B cell (primary cell): ENCODE results near the gene MPI. TPM values are rescaled to one million over a fixed set of nuclear protein-coding genes. Genes with fewer than 3 reads are reported as not detected.

Experiments
- ATAC-seq: fragments of 200-7000 bp; cut with Tn5 transposase; one replicate; pipeline ENCODE4 v1.10.0; 2021; ENCODE audit warnings: low read depth, mild to moderate bottlenecking, moderate number of reproducible peaks, moderate library complexity
- CTCF ChIA-PET: fragments of 350-600 bp; sonication (Branson Sonifier 250); formaldehyde crosslinking; loops from one replicate; lab custom pipeline; 2021; ENCODE audit warnings: antibody characterized with exemption, inconsistent platforms; lab: Charles Lee
- POLR2A ChIA-PET: fragments of 350-600 bp; sonication (Branson Sonifier 250); formaldehyde crosslinking; loops from one replicate; lab custom pipeline; 2021; ENCODE audit warnings: antibody characterized with exemption; lab: Charles Lee
- DNase-seq: peaks from one replicate; pipeline ENCODE4 v3.0.0; 2013
- H2AFZ ChIP-seq: 2 replicates; pipeline ENCODE4 v1.6.1; 2012; ENCODE audit warnings: mild to moderate bottlenecking, low read depth, low read length; ENCODE audit not compliant: insufficient read depth, poor library complexity, severe bottlenecking
- H3K27ac ChIP-seq, 2 donors: 1 replicate in 1 of 2; 2 replicates in 1 of 2; pipeline ENCODE4 v1.5.1; 2012 to 2013; ENCODE audit warnings: low read length in 2 of 2, mild to moderate bottlenecking in 2 of 2, moderate library complexity in 1 of 2
- H3K27me3 ChIP-seq, 4 experiments: fragments of 200-600 bp in 1 of 4; sonication (generic) in 1 of 4; replicated peaks in 1 of 4; 1 replicate in 2 of 4; 2 replicates in 2 of 4; pipeline versions ENCODE4 v1.6.1 to v1.7.0; 2013 to 2016; ENCODE audit warnings: low read length in 3 of 4, mild to moderate bottlenecking in 2 of 4, mixed read lengths in 1 of 4, moderate library complexity in 1 of 4; ENCODE audit not compliant: insufficient read depth in 4 of 4, control insufficient read depth in 3 of 4; ENCODE audit errors: control extremely low read depth in 1 of 4
- H3K36me3 ChIP-seq, 2 experiments: replicated peaks in 1 of 2; 1 replicate in 1 of 2; 2 replicates in 1 of 2; pipeline versions ENCODE4 v1.6.1 to v1.7.1; 2013; ENCODE audit warnings: low read length in 1 of 2; ENCODE audit not compliant: insufficient read depth in 2 of 2, control insufficient read depth in 1 of 2; ENCODE audit errors: control extremely low read depth in 1 of 2, extremely low read depth in 1 of 2
- H3K4me1 ChIP-seq, 2 donors: fragments of 200-600 bp in 1 of 2; sonication (generic) in 1 of 2; 1 replicate in 1 of 2; 2 replicates in 1 of 2; pipeline versions ENCODE4 v1.5.1 to v1.6.1; 2013 to 2017; ENCODE audit warnings: low read length in 2 of 2; ENCODE audit not compliant: control insufficient read depth in 2 of 2, insufficient read depth in 2 of 2
- H3K4me2 ChIP-seq: replicated peaks from 2 replicates; pipeline ENCODE3; 2012; ENCODE audit warnings: mild to moderate bottlenecking, low read depth, low read length; ENCODE audit not compliant: poor library complexity, severe bottlenecking
- H3K4me3 ChIP-seq, 5 experiments: fragments of 200-600 bp in 1 of 5; sonication (generic) in 1 of 5; 1 replicate in 3 of 5; 2 replicates in 2 of 5; pipeline versions ENCODE4 v1.5.1 to v1.7.0; 2011 to 2016; ENCODE audit warnings: low read length in 4 of 5, mild to moderate bottlenecking in 4 of 5, low read depth in 2 of 5, control low read depth in 1 of 5, moderate library complexity in 1 of 5; ENCODE audit not compliant: insufficient read depth in 1 of 5; ENCODE audit errors: control extremely low read depth in 1 of 5, extremely low read depth in 1 of 5
- H3K79me2 ChIP-seq: fragments of 200-600 bp; sonication (generic); one replicate; pipeline ENCODE4 v1.6.0; 2016; ENCODE audit warnings: low read length; ENCODE audit not compliant: control insufficient read depth, insufficient read depth
- H3K9ac ChIP-seq: fragments of 200-600 bp; sonication (generic); 2 replicates; pipeline ENCODE4 v1.6.1; 2017; ENCODE audit warnings: mild to moderate bottlenecking, low read length, moderate library complexity
- H3K9me3 ChIP-seq, 3 donors: one replicate each; pipeline versions ENCODE4 v1.6.1 to v1.7.1; 2013; ENCODE audit warnings: low read length in 2 of 3; ENCODE audit not compliant: control insufficient read depth in 2 of 3, insufficient read depth in 1 of 3; ENCODE audit errors: control extremely low read depth in 1 of 3
- H4K20me1 ChIP-seq: 2 replicates; pipeline ENCODE4 v1.6.0; 2012; ENCODE audit warnings: mild to moderate bottlenecking, low read length; ENCODE audit not compliant: insufficient read depth, control insufficient read depth, poor library complexity, severe bottlenecking
- H3K27ac Mint-ChIP-seq: one replicate; pipeline ENCODE4 v1.8.0; 2021; ENCODE audit warnings: mixed read lengths
- H3K27me3 Mint-ChIP-seq: one replicate; pipeline ENCODE4 v1.8.0; 2021; ENCODE audit warnings: mixed read lengths
- H3K4me1 Mint-ChIP-seq: one replicate; pipeline ENCODE4 v1.8.0; 2021; ENCODE audit warnings: mixed read lengths
- H3K4me3 Mint-ChIP-seq: one replicate; pipeline ENCODE4 v1.8.0; 2021; ENCODE audit warnings: mixed read lengths
- H3K9me3 Mint-ChIP-seq: one replicate; pipeline ENCODE4 v1.8.0; 2022; ENCODE audit warnings: mixed read lengths; ENCODE audit not compliant: insufficient read depth
- EZH2 ChIP-seq: IDR thresholded peaks from 2 replicates; pipeline ENCODE4 v1.6.1; 2012; ENCODE audit warnings: borderline replicate concordance, low read depth, mild to moderate bottlenecking, moderate library complexity, low read length; ENCODE audit not compliant: insufficient read depth, poor library complexity, severe bottlenecking
- WGBS: methylation state at CpG from one replicate; pipeline ENCODE4 v1.1.5; 2013; ENCODE audit warnings: missing lambda C conversion rate; ENCODE audit not compliant: insufficient coverage; 5-methylcytosine and 5-hydroxymethylcytosine counted together
- intact Hi-C: fragments of 100-400 bp; cut with micrococcal nuclease; formaldehyde crosslinking; loops from one replicate; pipeline ENCODE4 v1.10.0; 2022
- polyA plus RNA-seq: library from polyadenylated mRNA; depleted of rRNA; stranded (reverse); fragments of >200 nt; gene quantifications from 2 replicates; pipeline ENCODE4 v1.2.3, GENCODE V29; 2012
- total RNA-seq, 2 donors: library from RNA; stranded (reverse); fragments of 120-200 nt in 1 of 2; gene quantifications; 1 replicate in 1 of 2; 2 replicates in 1 of 2; pipeline versions ENCODE4 v1.2.3 to v1.2.4, GENCODE V29; 2013 to 2022
- TF ChIP-seq, protein P1 (sequence below): fragments of 200-600 bp; IDR thresholded peaks from one replicate; pipeline ENCODE4 v1.8.0; 2022; ENCODE audit warnings: antibody characterized with exemption, mild to moderate bottlenecking

The MPI gene
- total and polyA plus RNA-seq, 2 donors (not counting 1 experiment from before 2014, with no cell fraction given): 37.2 to 59.8 TPM

GRCh38 chr15:74902295-74903075 is 12.6 kb downstream of the MPI start:
- peaks cover 21 to 29% of the 10 kb centered on the region in 2 donors for H3K4me1 ChIP-seq
- CTCF ChIA-PET: interaction anchor here (0.6 to 7.2 kb wide), 51 partner anchors 7 to 549 kb away, joined by 3 to 108 read pairs (median 5); partner anchors contain the start of genes COX5A, MPI, SIN3A and ULK3
- H3K4me3 ChIP-seq: no peak overlapping the region
- H3K9me3 Mint-ChIP-seq: no peaks in the 10 kb centered on the region
- peaks cover 48% of the 10 kb centered on the region for H3K4me1 Mint-ChIP-seq
- ATAC-seq (no peak), DNase-seq (no peak)
- H3K27ac Mint-ChIP-seq: peak overlapping the region; percentile 10
- H3K79me2 ChIP-seq: peaks cover 14% of the 10 kb centered on the region
- no peaks in the 10 kb centered on the region for H3K27me3 ChIP-seq
- no peaks in the 10 kb centered on the region for H3K9me3 ChIP-seq
- no peak overlapping the region for H3K27ac ChIP-seq
- H3K36me3 ChIP-seq: peaks cover 0 to 51% of the 10 kb centered on the region in 2 experiments
- intact Hi-C loops: no loop called here
- TF ChIP-seq, protein P1, sequence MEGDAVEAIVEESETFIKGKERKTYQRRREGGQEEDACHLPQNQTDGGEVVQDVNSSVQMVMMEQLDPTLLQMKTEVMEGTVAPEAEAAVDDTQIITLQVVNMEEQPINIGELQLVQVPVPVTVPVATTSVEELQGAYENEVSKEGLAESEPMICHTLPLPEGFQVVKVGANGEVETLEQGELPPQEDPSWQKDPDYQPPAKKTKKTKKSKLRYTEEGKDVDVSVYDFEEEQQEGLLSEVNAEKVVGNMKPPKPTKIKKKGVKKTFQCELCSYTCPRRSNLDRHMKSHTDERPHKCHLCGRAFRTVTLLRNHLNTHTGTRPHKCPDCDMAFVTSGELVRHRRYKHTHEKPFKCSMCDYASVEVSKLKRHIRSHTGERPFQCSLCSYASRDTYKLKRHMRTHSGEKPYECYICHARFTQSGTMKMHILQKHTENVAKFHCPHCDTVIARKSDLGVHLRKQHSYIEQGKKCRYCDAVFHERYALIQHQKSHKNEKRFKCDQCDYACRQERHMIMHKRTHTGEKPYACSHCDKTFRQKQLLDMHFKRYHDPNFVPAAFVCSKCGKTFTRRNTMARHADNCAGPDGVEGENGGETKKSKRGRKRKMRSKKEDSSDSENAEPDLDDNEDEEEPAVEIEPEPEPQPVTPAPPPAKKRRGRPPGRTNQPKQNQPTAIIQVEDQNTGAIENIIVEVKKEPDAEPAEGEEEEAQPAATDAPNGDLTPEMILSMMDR: no peak
- TF ChIP-seq EZH2: no peak
- 54% methylated on average over 4 of the region's 4 CpGs for WGBS
- H3K27me3 Mint-ChIP-seq: no peaks in the 10 kb centered on the region
- POLR2A ChIA-PET: interaction anchor here (0.5 to 1.3 kb wide), 5 partner anchors 12 to 129 kb away, joined by 4 to 6 read pairs (median 4); partner anchors contain the start of genes COX5A and MPI
- H2AFZ ChIP-seq: no peak overlapping the region
- peaks cover 7% of the 10 kb centered on the region for H4K20me1 ChIP-seq
- no peak overlapping the region for H3K4me3 Mint-ChIP-seq
- no peak overlapping the region for H3K9ac ChIP-seq
- no peak overlapping the region for H3K4me2 ChIP-seq

DNA sequence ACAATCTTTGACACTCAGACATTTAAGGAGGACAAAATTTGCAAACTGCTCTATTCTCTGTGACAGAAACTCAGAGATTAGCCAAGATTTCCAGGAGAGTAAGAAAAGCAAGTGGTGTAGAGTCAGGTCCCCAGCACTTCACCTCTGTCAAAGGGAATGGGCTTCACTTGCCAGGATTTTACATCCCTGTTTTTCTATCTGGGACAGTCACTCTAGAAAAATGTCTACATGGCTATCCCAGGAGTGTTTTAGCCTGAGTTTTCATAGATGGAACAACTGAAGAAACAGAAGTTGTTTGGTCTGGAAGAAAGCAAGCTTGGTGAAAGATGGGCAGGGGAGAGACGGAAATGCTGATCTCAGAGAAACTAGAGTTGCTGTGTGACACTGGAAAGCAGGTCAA is 13.8 kb downstream of the MPI start:
- peak overlapping the region; percentile 18 for H3K4me3 Mint-ChIP-seq
- Histone ChIP-seq H3K4me2 (no peak overlapping the region), H3K79me2 (peaks cover 14% of the 10 kb centered on the region), H3K9me3 (no peaks in the 10 kb centered on the region), H2AFZ (no peak overlapping the region), H3K36me3 (peaks cover 0 to 51% of the 10 kb centered on the region in 2 experiments), H3K4me3 (no peak overlapping the region), H3K9ac (no peak overlapping the region), H4K20me1 (peaks cover 7% of the 10 kb centered on the region), H3K27ac (no peak overlapping the region), H3K27me3 (no peaks in the 10 kb centered on the region), H3K4me1 (peaks cover 24 to 31% of the 10 kb centered on the region in 2 donors)
- H3K27ac Mint-ChIP-seq: peak overlapping the region; percentile 13
- ChIA-PET CTCF (interaction anchor here (0.5 to 7.2 kb wide), 9 partner anchors 14 to 269 kb away, joined by 3 to 108 read pairs (median 3); partner anchors contain the start of gene MPI), POLR2A (interaction anchor here (0.7 kb wide), 1 partner anchor 35 kb away, joined by 3 read pairs; no protein-coding TSS in a partner anchor)
- peaks cover 51% of the 10 kb centered on the region for H3K4me1 Mint-ChIP-seq
- no peaks in the 10 kb centered on the region for H3K9me3 Mint-ChIP-seq
- DNase-seq: no peak
- ATAC-seq: no peak
- intact Hi-C loops: no loop called here
- WGBS: no CpG with 5 or more reads among the region's 1 CpG
- H3K27me3 Mint-ChIP-seq: no peaks in the 10 kb centered on the region
- TF ChIP-seq EZH2: no peak
- TF ChIP-seq, protein P1: no peak
